ENCODE data around the gene EDRF1. TPM values are rescaled to one million over a fixed set of nuclear protein-coding genes. Genes with fewer than 3 reads are reported as not detected.

The EDRF1 gene
- total and polyA plus RNA-seq, 2 of the 13 experiments (the other 11 are each of a cell fraction or from before 2014, with no cell fraction given), result 16.9 to 26.7 TPM

GRCh38 chr10:125778556-125778955 is 59.0 kb downstream of the EDRF1 start:
- no peaks in the 10 kb centered on the region for H4K20me1 ChIP-seq (ENCODE audit: insufficient read depth, low read length)
- peaks cover 23% of the 10 kb centered on the region for H3K4me1 ChIP-seq (ENCODE audit: insufficient read depth, low read length)
- H3K4me2 ChIP-seq (ENCODE audit: low read depth, low read length), result no peak overlapping the region
- BruUV-seq (replicated peaks), result no TSS peak
- H2AFZ ChIP-seq (ENCODE audit: low read length), result no peak overlapping the region
- in situ Hi-C loops (cut with HindIII; ENCODE audit: extremely low pct_ligation_motif_present, low pct_unique_long_range_greater_than_20kb) (no loop called here), intact Hi-C loops (cut with micrococcal nuclease; ENCODE audit: unreplicated experiment) (loop anchor here (10.0 kb wide), 1 partner anchor 46 kb away; the partner anchor contains the start of genes BCCIP and UROS)
- ATAC-seq, result no peak
- no peak overlapping the region for H3K9ac ChIP-seq (ENCODE audit: insufficient read depth, low read depth, low read length)
- no peak for TF ChIP-seq SAP130 (CRISPR knock-in tag; IDR thresholded peaks at IDR 0.05; ENCODE audit: low read depth)
- no peak for TF ChIP-seq CENPX (CRISPR knock-in tag; IDR thresholded peaks at IDR 0.05)
- no peak for TF ChIP-seq CAMTA2 (CRISPR knock-in tag; IDR thresholded peaks at IDR 0.05; ENCODE audit: borderline replicate concordance)
- no peak for TF ChIP-seq ZBTB49 (CRISPR knock-in tag; IDR thresholded peaks at IDR 0.05; ENCODE audit: borderline replicate concordance)
- no peak for TF ChIP-seq HOXA9 (CRISPR knock-in tag; IDR thresholded peaks at IDR 0.05; ENCODE audit: borderline replicate concordance)
- no peak for TF ChIP-seq ZFX (CRISPR knock-in tag; IDR thresholded peaks at IDR 0.05; ENCODE audit: low read depth)
- CTCF ChIA-PET (ENCODE audit: low intra/inter-chr PET ratio, low total read pairs), result no interaction called here
- POLR2A ChIA-PET, result interaction anchor here (0.9 kb wide), 1 partner anchor 45 kb away, joined by 3 read pairs; the partner anchor contains the start of genes BCCIP and UROS
- no peaks in the 10 kb centered on the region for H3K9me3 ChIP-seq (ENCODE audit: low read length)
- H3K27me3 ChIP-seq (ENCODE audit: control insufficient read depth in 1 of 2, insufficient read depth in 2 of 2, low read length in 2 of 2), result no peaks in the 10 kb centered on the region; a peak in 3 of 5 replicates
- no peaks in the 10 kb centered on the region for H3K36me3 ChIP-seq (replicated peaks in 1 of 2; ENCODE audit: control insufficient read depth in 1 of 2, insufficient read depth in 2 of 2, low read length in 2 of 2)
- no peak overlapping the region for H3K4me3 ChIP-seq (replicated peaks in 1 of 3; ENCODE audit: insufficient read depth in 1 of 3, low read depth in 2 of 3, low read length in 3 of 3)
- DNase-seq (ENCODE audit: low spot score), result no peak
- no peak overlapping the region for H3K27ac ChIP-seq (ENCODE audit: extremely low read length, insufficient read depth, low read length)
- no peak for FAIRE-seq
- H3K79me2 ChIP-seq (ENCODE audit: insufficient read depth, low read length), result no peaks in the 10 kb centered on the region
- WGBS (ENCODE audit: low lambda C conversion rate), result 47% methylated on average over 4 of the region's 5 CpGs

Measured in HepG2 (cell line).